Peyer's patch (tissue), 4 donors: ENCODE measurements around the gene DYNLT4. TPM values are rescaled to one million over a fixed set of nuclear protein-coding genes. Genes with fewer than 3 reads are reported as not detected.
A peak's percentile ranks its signal among the peaks of the same experiment; 100 is the strongest.

ENCODE experiments used
- DNase-seq, 3 donors: peaks; one replicate each; pipeline ENCODE4 v3.0.0-alpha.2; 2017 to 2019
- H3K27ac ChIP-seq, 4 donors: fragments of 200-600 bp; sonication (generic); one replicate each; pipeline ENCODE4 v1.5.1; 2016 to 2019
- H3K27me3 ChIP-seq, 2 donors: fragments of 200-600 bp; sonication (generic); one replicate each; pipeline ENCODE4 v1.5.1; 2019
- H3K36me3 ChIP-seq, 3 donors: fragments of 200-600 bp; sonication (generic); one replicate each; pipeline ENCODE4 v1.5.1; 2016 to 2019
- H3K4me1 ChIP-seq, 4 donors: fragments of 200-600 bp; sonication (generic); one replicate each; pipeline ENCODE4 v1.5.1; 2016 to 2019
- H3K4me3 ChIP-seq, 4 donors: fragments of 200-600 bp; sonication (generic); 1 replicate in 3 of 4; 2 replicates in 1 of 4; pipeline ENCODE4 v1.5.1; 2016 to 2019; ENCODE audit warnings: mild to moderate bottlenecking in 1 of 4
- H3K9me3 ChIP-seq, 4 donors: fragments of 200-600 bp; sonication (generic); one replicate each; pipeline ENCODE4 v1.5.1; 2016 to 2019; ENCODE audit warnings: mild to moderate bottlenecking in 1 of 4
- CTCF ChIP-seq, 6 experiments: fragments of 450-650 bp in 4 of 6; fragments of 200-600 bp in 2 of 6; sonication (generic) in 1 of 6; IDR thresholded peaks; one replicate each; pipeline ENCODE4 v1.5.1; 2017 to 2019; ENCODE audit warnings: antibody characterized with exemption in 6 of 6, mild to moderate bottlenecking in 3 of 6, moderate library complexity in 1 of 6
- POLR2A ChIP-seq, 2 donors: fragments of 450-650 bp; IDR thresholded peaks; one replicate each; pipeline ENCODE4 v1.5.1; 2017; ENCODE audit warnings: antibody characterized with exemption in 2 of 2, mild to moderate bottlenecking in 2 of 2, moderate library complexity in 2 of 2
- total RNA-seq, 4 donors: library from RNA; depleted of rRNA; stranded (reverse); fragments of >200 nt; gene quantifications; one replicate each; pipeline ENCODE4 v1.1.0, GENCODE V29; 2016

The DYNLT4 gene
- total RNA-seq, 4 donors from 2014 or later: 3.5 TPM; not detected in 3

- H3K36me3 ChIP-seq: no peaks in the 10 kb centered on the region
- no peaks in the 10 kb centered on the region for H3K9me3 ChIP-seq
- H3K4me1 ChIP-seq: peaks cover 0 to 31% (median 24%) of the 10 kb centered on the region in 4 donors
- no peaks in the 10 kb centered on the region for H3K27me3 ChIP-seq
- DNase-seq: no peak
- H3K4me3 ChIP-seq: no peak within 1 kb of the TSS
- no peak for TF ChIP-seq CTCF (IDR thresholded peaks at IDR 0.05)
- TF ChIP-seq POLR2A (IDR thresholded peaks at IDR 0.05): no peak
- H3K27ac ChIP-seq: peak within 1 kb of the TSS in 1 of 4 donors; percentile 25
These were observed 18.9 kb downstream of the DYNLT4 start, which contains the start of gene BEST4 for GRCh38 chr1:44788120-44788860. BEST4 (minus strand) TSS chr1:44788170; CDS start chr1:44787705, 465 bp downstream.

GRCh38 chr1:44787506-44787905, 19.6 kb downstream of the DYNLT4 start:
- Histone ChIP-seq H3K4me3 (no peak overlapping the region), H3K36me3 (no peaks in the 10 kb centered on the region), H3K27ac (peak overlapping the region in 1 of 4 donors; percentile 25), H3K9me3 (no peaks in the 10 kb centered on the region), H3K27me3 (no peaks in the 10 kb centered on the region), H3K4me1 (peaks cover 0 to 31% (median 25%) of the 10 kb centered on the region in 4 donors)
- no peak for TF ChIP-seq POLR2A (IDR thresholded peaks at IDR 0.05)
- no peak for TF ChIP-seq CTCF (IDR thresholded peaks at IDR 0.05)
- no peak for DNase-seq

DNA sequence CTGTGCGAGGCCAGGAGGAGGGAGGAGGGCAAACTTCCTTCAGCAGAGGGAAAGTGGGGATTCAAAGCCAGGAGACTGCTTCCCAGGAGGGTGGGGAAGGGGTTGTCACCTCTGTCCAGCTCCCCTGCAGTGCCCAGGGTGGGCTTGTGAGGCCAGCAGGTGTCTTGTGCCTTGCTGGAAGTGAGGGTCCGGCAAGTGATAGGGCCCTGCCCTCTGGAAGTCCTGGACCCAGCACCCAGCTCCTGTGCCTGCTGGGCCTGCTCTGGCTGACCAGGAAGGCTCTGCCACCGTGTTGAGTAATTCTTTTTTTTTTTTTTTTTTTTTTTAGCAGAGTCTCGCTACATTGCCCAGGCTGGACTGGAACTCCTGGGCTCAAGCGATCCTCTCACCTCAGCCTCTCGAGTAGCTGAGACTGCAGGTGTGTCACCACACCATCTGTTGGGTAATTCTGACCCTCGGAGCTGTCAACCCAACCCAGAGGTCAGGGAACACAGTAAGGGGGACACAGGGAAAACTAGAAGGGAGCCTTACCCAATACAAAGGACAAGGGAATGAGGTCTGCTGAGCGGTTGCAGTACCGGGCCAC, 20.2 kb downstream of the DYNLT4 start:
- peak overlapping the region; percentile 15 to 89 (median 52) for H3K27ac ChIP-seq
- H3K4me1 ChIP-seq: peaks cover 0 to 31% (median 25%) of the 10 kb centered on the region in 4 donors
- H3K4me3 ChIP-seq: peak overlapping the region in 1 of 4 donors; percentile 58
- H3K36me3 ChIP-seq: no peaks in the 10 kb centered on the region
- H3K27me3 ChIP-seq: no peaks in the 10 kb centered on the region
- DNase-seq: no peak
- H3K9me3 ChIP-seq: no peaks in the 10 kb centered on the region
- no peak for TF ChIP-seq CTCF (IDR thresholded peaks at IDR 0.05)
- no peak for TF ChIP-seq POLR2A (IDR thresholded peaks at IDR 0.05)

DNA sequence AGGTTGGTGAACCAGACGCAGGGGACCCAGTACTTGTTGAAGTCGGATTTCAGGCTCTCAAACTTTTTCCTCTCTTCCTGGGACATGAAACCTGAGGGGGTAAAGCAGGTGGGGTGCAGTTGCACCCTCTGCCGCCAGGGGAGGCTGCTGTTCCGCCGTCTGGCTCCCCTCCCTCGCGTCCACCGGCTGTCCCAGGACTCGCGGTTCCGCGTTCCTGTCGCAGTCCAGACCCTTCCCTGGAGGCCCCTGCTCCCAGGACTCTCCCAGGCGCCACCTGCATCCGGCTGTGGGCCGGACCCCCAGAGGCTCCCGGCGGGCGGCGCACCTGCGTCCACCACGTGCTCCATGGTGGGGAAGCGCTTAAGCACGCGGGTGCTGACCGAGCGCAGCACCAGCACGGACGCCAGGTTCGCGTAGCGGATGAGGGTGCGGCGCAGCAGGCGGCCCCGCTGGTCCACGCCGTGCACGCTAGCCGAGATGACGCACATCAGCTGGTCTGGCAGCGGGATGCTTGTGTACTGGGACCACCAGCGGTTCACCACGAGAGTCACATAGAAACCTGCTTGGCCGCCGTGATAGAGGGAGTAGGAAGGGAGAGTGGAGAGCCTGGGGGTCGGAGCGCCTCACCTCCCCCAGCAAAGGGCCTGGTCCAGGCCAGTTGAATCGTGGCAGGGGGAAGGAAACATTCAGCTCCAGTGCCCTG, 20.9 kb downstream of the DYNLT4 start:
- H3K9me3 ChIP-seq: no peaks in the 10 kb centered on the region
- peak overlapping the region; percentile 15 to 89 (median 52) for H3K27ac ChIP-seq
- H3K4me3 ChIP-seq: peak overlapping the region; percentile 36 to 61 (median 56)
- peaks cover 0 to 2% (median 0%) of the 10 kb centered on the region in 3 donors for H3K36me3 ChIP-seq
- TF ChIP-seq CTCF (IDR thresholded peaks at IDR 0.05) (peak; percentile 97 to 99 (median 99)), POLR2A (IDR thresholded peaks at IDR 0.05) (no peak)
- H3K27me3 ChIP-seq: no peaks in the 10 kb centered on the region
- H3K4me1 ChIP-seq: peaks cover 0 to 31% (median 25%) of the 10 kb centered on the region in 4 donors
- DNase-seq: peak; percentile 73 to 90 (median 86)

DNA sequence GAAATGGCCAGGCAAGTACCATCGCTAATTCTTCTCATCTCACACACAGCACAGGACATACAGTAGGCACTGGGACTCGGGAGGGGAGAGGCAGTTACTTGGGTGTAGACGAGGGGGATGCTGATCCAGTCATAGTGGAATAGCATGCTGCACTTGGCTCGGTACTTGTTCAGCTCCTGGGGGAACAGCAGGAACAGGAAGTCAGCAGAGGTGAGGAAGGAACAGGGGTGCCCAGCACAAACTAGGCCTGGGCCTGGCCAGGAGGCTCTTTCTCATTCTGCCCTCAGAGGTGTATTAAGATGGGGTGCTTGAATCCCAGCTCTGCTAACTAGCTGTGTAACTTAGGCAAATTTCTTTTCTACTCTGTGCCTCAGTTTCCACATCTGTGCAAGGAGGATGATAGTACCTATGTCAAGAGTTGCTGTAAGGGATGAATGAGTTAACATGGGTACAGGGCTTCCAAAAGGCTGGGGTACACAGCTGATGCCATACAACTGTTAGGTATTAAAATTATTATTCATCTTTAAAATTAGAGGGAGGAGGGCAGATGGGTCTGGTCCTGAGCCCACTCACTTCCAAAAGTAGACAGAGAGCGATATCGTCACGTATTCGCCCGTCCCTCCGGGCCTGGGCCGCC, 21.5 kb downstream of the DYNLT4 start:
- H3K36me3 ChIP-seq: peaks cover 0 to 9% (median 0%) of the 10 kb centered on the region in 3 donors
- H3K9me3 ChIP-seq: no peaks in the 10 kb centered on the region
- H3K4me3 ChIP-seq: peak overlapping the region; percentile 36 to 61 (median 56)
- peaks cover 0 to 31% (median 25%) of the 10 kb centered on the region in 4 donors for H3K4me1 ChIP-seq
- H3K27me3 ChIP-seq: no peaks in the 10 kb centered on the region
- TF ChIP-seq CTCF (IDR thresholded peaks at IDR 0.05) (no peak), POLR2A (IDR thresholded peaks at IDR 0.05) (no peak)
- no peak for DNase-seq
- peak overlapping the region in 3 of 4 donors; percentile 15 to 89 (median 52) for H3K27ac ChIP-seq
